Adrenal gland (tissue), 12 donors: ENCODE measurements around the gene MMRN1. TPM values are rescaled to one million over a fixed set of nuclear protein-coding genes. Genes with fewer than 3 reads are reported as not detected.

Experiments
- DNase-seq, 7 donors: peaks; one replicate each; pipeline ENCODE4 v3.0.0-alpha.2; 2019 to 2020
- H3K27ac ChIP-seq, 5 donors: fragments of 200-600 bp; sonication (generic) in 4 of 5; 1 replicate in 3 of 5; 2 replicates in 2 of 5; pipeline versions ENCODE4 v1.5.1 to v1.8.0; 2016 to 2020; ENCODE audit warnings: mild to moderate bottlenecking in 1 of 5
- H3K27me3 ChIP-seq: fragments of 200-600 bp; 2 replicates; pipeline ENCODE4 v1.8.0; 2021
- H3K36me3 ChIP-seq, 2 donors: fragments of 200-600 bp; replicated peaks in 1 of 2; 1 replicate in 1 of 2; 2 replicates in 1 of 2; pipeline versions ENCODE4 v1.5.1 to v1.8.0; 2018 to 2022
- H3K4me1 ChIP-seq, 2 donors: fragments of 200-600 bp; replicated peaks in 1 of 2; 1 replicate in 1 of 2; 2 replicates in 1 of 2; pipeline versions ENCODE4 v1.5.1 to v1.8.0; 2018 to 2021
- H3K4me3 ChIP-seq, 4 donors: fragments of 200-600 bp; sonication (generic) in 3 of 4; one replicate each; pipeline ENCODE4 v1.5.1; 2016 to 2018
- H3K9me3 ChIP-seq, 3 donors: fragments of 200-600 bp; sonication (generic) in 1 of 3; replicated peaks in 1 of 3; 1 replicate in 2 of 3; 2 replicates in 1 of 3; pipeline versions ENCODE4 v1.5.1 to v1.8.0; 2016 to 2021
- CTCF ChIP-seq, 6 experiments: fragments of 450-650 bp in 4 of 6; fragments of 200-600 bp in 2 of 6; sonication (generic) in 1 of 6; IDR thresholded peaks; 1 replicate in 5 of 6; 2 replicates in 1 of 6; pipeline versions ENCODE4 v1.5.1 to v1.8.0; 2016 to 2021; ENCODE audit warnings: antibody characterized with exemption in 6 of 6, mild to moderate bottlenecking in 2 of 6, moderate library complexity in 1 of 6
- POLR2A ChIP-seq, 2 donors: fragments of 450-650 bp; IDR thresholded peaks; one replicate each; pipeline ENCODE4 v1.6.1; 2017; ENCODE audit warnings: antibody characterized with exemption in 2 of 2, mild to moderate bottlenecking in 2 of 2, moderate library complexity in 1 of 2
- whole genome bisulfite sequencing, 4 donors: extraction: QIAGEN DNeasy Blood & Tissue Kit in 2 of 4; methylation state at CpG; one replicate each; pipeline versions ENCODE4 v1.1.5 to v1.1.7; 2013 to 2017; 5-methylcytosine and 5-hydroxymethylcytosine counted together
- intact Hi-C, 2 donors: fragments of 100-400 bp; cut with DNase I; formaldehyde crosslinking; loops; one replicate each; pipeline versions ENCODE4 v1.14.1 to v1.15.0; 2022 to 2023
- polyA plus RNA-seq, 3 donors: library from polyadenylated mRNA; stranded (reverse); fragments of 200-250 nt in 2 of 3; fragments of 350-450 nt in 1 of 3; fragmentation: Illumina TruSeq in 1 of 3; extraction: RNeasy Lipid Tissue Mini Kit (QIAGEN cat#74804) in 1 of 3; gene quantifications; one replicate each; pipeline ENCODE4 v1.2.3, GENCODE V29; 2013 to 2014
- total RNA-seq, 9 donors: library from RNA; depleted of rRNA in 4 of 9; stranded (reverse); fragments of >200 nt in 4 of 9; fragments of 120-200 nt in 1 of 9; fragmentation: NEBNext Ultra II Directional in 1 of 9; extraction: Animal tissue kit (Norgen Biotek cat#: 25700) in 1 of 9; gene quantifications; one replicate each; pipeline versions ENCODE4 v1.1.0 to v1.2.4, GENCODE V29; 2013 to 2023
- donor health status: healthy with polysubstance abuse.
- donor health status: Bipolar disorder and iron deficiency.
- donor health status: DM: yes; HTN: yes; CAD: no.
- donor health status: DM: no; HTN: no; CAD: no.
- donor health status: DM: no; HTN: no; CAD: no.
- donor health status: DM: yes; HTN: yes; CAD: no.

MMRN1 gene
- total and polyA plus RNA-seq, 12 donors, result 1.4 to 31.2 (median 6.6) TPM

GRCh38 chr4:89928838-89929237 lies 34.2 kb downstream of the MMRN1 start:
- 73 to 81% (median 79%) methylated on average over 4 of the region's 4 CpGs for WGBS, 4 donors
- TF ChIP-seq CTCF (IDR thresholded peaks at IDR 0.05), result no peak
- TF ChIP-seq POLR2A (IDR thresholded peaks at IDR 0.05), result no peak
- Histone ChIP-seq H3K4me3 (no peak overlapping the region), H3K27ac (no peak overlapping the region), H3K27me3 (no peaks in the 10 kb centered on the region), H3K9me3 (no peaks in the 10 kb centered on the region), H3K4me1 (no peaks in the 10 kb centered on the region), H3K36me3 (no peaks in the 10 kb centered on the region)
- no peak for DNase-seq
- intact Hi-C loops, result no loop called here

- no peak overlapping the region for H3K27ac ChIP-seq
- H3K27me3 ChIP-seq, result no peaks in the 10 kb centered on the region
- H3K4me3 ChIP-seq, result no peak overlapping the region
- no peaks in the 10 kb centered on the region for H3K4me1 ChIP-seq
- no peak for TF ChIP-seq CTCF (IDR thresholded peaks at IDR 0.05)
- no peak for TF ChIP-seq POLR2A (IDR thresholded peaks at IDR 0.05)
- DNase-seq, result no peak
- no peaks in the 10 kb centered on the region for H3K36me3 ChIP-seq
- no peaks in the 10 kb centered on the region for H3K9me3 ChIP-seq
- intact Hi-C loops, result no loop called here
- WGBS, 4 donors, result 68 to 77% (median 71%) methylated on average over 4 of the region's 4 CpGs
Observed at GRCh38 chr4:89929425-89930159, 34.9 kb downstream of the MMRN1 start.

- Histone ChIP-seq H3K27ac (no peak overlapping the region), H3K27me3 (no peaks in the 10 kb centered on the region), H3K4me3 (no peak overlapping the region), H3K4me1 (no peaks in the 10 kb centered on the region), H3K36me3 (no peaks in the 10 kb centered on the region), H3K9me3 (no peaks in the 10 kb centered on the region)
- 54 to 64% (median 56%) methylated on average over 2 of the region's 2 CpGs for WGBS, 4 donors
- intact Hi-C loops, result no loop called here
- DNase-seq, result no peak
- TF ChIP-seq CTCF (IDR thresholded peaks at IDR 0.05) (no peak), POLR2A (IDR thresholded peaks at IDR 0.05) (no peak)
Observed at GRCh38 chr4:89939546-89939945, 44.9 kb downstream of the MMRN1 start.

DNA sequence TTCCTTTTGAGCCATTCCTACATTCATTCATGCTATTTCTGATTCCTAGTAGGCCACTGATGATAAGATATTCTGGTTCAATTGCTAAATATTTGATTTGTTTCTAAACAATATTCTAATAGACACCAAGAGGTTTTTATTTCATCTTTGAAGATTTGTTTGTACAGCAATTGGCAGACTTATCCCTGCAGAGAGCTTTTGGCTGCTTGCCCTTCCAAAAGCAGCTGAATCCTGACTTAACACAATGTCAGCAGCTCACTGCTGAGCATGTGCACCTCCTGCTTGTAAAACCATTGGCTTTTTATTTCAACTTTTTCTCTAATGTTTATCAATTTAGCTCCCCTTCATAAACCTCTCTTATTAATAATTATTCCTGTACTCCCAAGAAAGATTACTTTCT lies 45.3 kb downstream of the MMRN1 start:
- Histone ChIP-seq H3K36me3 (no peaks in the 10 kb centered on the region), H3K4me3 (no peak overlapping the region), H3K27me3 (no peaks in the 10 kb centered on the region), H3K9me3 (no peaks in the 10 kb centered on the region), H3K27ac (no peak overlapping the region), H3K4me1 (no peaks in the 10 kb centered on the region)
- DNase-seq, result peak in 4 of 7 donors; percentile 13 to 67 (median 16)
- TF ChIP-seq CTCF (IDR thresholded peaks at IDR 0.05) (no peak), POLR2A (IDR thresholded peaks at IDR 0.05) (no peak)
- intact Hi-C loops, result no loop called here
